Stomach smooth muscle (tissue), 2 donors: ENCODE measurements around the gene DCDC2.
"Not testable (repeated sequence)": the region's sequence is repeated elsewhere in the genome, so short reads cannot be mapped to it uniquely, and the experiment has no call there.

ENCODE experiments used
- H3K27ac ChIP-seq: one replicate; pipeline ENCODE4 v1.7.0; 2013; ENCODE audit warnings: mild to moderate bottlenecking, low read length, inconsistent platforms
- H3K27me3 ChIP-seq, 2 donors: one replicate each; pipeline ENCODE4 v1.7.0; 2013; ENCODE audit warnings: low read length in 2 of 2; ENCODE audit not compliant: insufficient read depth in 2 of 2, control insufficient read depth in 1 of 2
- H3K36me3 ChIP-seq, 2 donors: one replicate each; pipeline ENCODE4 v1.7.0; 2013; ENCODE audit warnings: low read length in 2 of 2; ENCODE audit not compliant: control insufficient read depth in 2 of 2, insufficient read depth in 2 of 2
- H3K4me1 ChIP-seq: one replicate; pipeline ENCODE4 v1.7.0; 2013; ENCODE audit warnings: low read length; ENCODE audit not compliant: control insufficient read depth, insufficient read depth
- H3K4me3 ChIP-seq, 2 donors: one replicate each; pipeline ENCODE4 v1.7.0; 2013; ENCODE audit warnings: low read length in 2 of 2
- H3K9ac ChIP-seq, 2 donors: one replicate each; pipeline ENCODE4 v1.7.0; 2013; ENCODE audit warnings: low read length in 2 of 2, mild to moderate bottlenecking in 1 of 2
- H3K9me3 ChIP-seq, 2 donors: one replicate each; pipeline ENCODE4 v1.7.0; 2013; ENCODE audit warnings: low read length in 2 of 2; ENCODE audit not compliant: control insufficient read depth in 2 of 2
- donor health status: healthy.
- donor health status: Pancreatic carcinoma.

Gene DCDC2

DNA sequence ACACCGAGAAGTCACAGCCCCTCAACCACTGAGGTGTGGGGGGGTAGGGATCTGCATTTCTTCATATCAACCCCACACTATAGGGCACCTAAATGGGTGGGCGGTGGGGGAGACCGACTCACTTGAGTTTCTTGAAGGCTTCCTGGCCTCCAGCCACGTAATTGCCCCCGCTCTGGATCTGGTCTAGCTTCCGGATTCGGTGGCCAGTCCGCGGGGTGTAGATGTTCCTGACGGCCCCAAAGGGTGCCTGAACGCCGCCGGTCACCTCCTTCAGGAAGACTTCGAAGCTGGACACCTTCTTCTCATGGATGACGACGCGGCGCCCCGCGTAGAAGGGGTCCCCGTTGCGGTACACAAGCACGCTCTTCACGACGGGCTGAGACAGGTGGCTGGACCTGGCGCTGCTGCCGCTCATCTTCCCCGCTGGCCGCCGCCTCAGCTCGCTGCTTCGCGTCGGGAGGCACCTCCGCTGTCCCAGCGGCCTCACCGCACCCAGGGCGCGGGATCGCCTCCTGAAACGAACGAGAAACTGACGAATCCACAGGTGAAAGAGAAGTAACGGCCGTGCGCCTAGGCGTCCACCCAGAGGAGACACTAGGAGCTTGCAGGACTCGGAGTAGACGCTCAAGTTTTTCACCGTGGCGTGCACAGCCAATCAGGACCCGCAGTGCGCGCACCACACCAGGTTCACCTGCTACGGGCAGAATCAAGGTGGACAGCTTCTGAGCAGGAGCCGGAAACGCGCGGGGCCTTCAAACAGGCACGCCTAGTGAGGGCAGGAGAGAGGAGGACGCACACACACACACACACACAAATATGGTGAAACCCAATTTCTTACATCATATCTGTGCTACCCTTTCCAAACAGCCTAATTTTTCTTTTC, at the start of gene DCDC2:
TSS of gene DCDC2 (minus strand) at position 724 of the 883 bp plus-strand sequence. CDS start at position 415, 309 bp downstream.
- Histone ChIP-seq H3K36me3 (no peaks in the 10 kb centered on the region), H3K9ac (no peak within 1 kb of the TSS), H3K27ac (no peak within 1 kb of the TSS), H3K4me1 (peaks cover 14% of the 10 kb centered on the region), H3K9me3 (no peaks in the 10 kb centered on the region), H3K4me3 (peak within 1 kb of the TSS; percentile 58 to 69), H3K27me3 (no peaks in the 10 kb centered on the region)

DNA sequence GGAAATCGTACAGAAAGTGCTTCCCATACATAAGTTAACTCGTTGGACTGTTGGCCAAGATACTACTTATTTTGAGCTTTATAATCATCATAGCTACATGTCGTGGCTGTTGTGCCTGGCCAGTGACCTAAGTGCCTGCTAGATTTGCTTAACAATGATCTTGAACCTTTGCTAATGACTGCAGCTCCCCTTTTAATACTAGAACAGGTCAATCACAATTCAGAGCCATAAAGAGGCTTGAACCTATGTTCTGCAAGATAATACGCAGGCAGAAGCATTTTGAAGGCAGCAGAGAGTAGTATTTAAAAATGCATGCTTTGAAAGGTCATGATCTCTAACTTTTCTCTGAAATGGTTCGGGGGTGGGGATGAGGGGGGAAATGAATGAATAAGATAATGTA, 47.4 kb upstream of the DCDC2 start:
- no peaks in the 10 kb centered on the region for H3K9me3 ChIP-seq
- no peak overlapping the region for H3K4me3 ChIP-seq
- no peaks in the 10 kb centered on the region for H3K27me3 ChIP-seq
- no peak overlapping the region for H3K27ac ChIP-seq
- peaks cover 10 to 13% of the 10 kb centered on the region in 2 donors for H3K36me3 ChIP-seq
- H3K9ac ChIP-seq, result no peak overlapping the region
- peaks cover 7% of the 10 kb centered on the region for H3K4me1 ChIP-seq

DNA sequence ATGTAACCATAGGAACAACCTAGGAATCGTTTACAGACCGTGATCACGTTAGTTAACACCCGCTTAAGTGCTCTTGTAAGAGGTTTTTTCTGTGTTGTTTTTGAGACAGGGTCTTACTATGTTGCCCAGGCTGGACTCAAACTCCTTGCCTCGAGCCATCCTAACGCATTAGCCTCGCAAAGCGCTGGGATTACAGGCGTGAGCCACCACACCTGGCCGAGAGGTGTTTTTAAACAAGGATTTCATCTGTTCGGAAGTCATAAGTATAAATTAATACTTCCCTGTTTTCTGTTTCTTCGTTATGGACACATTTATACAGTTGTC, 45.6 kb upstream of the DCDC2 start:
- peaks cover 4 to 9% of the 10 kb centered on the region in 2 donors for H3K36me3 ChIP-seq
- peak overlapping the region; percentile 70 for H3K27ac ChIP-seq
- no peaks in the 10 kb centered on the region for H3K27me3 ChIP-seq
- H3K4me1 ChIP-seq, result peaks cover 7% of the 10 kb centered on the region
- H3K9ac ChIP-seq, result peak overlapping the region; percentile 60 to 89
- no peaks in the 10 kb centered on the region for H3K9me3 ChIP-seq
- peak overlapping the region; percentile 66 to 97 for H3K4me3 ChIP-seq

DNA sequence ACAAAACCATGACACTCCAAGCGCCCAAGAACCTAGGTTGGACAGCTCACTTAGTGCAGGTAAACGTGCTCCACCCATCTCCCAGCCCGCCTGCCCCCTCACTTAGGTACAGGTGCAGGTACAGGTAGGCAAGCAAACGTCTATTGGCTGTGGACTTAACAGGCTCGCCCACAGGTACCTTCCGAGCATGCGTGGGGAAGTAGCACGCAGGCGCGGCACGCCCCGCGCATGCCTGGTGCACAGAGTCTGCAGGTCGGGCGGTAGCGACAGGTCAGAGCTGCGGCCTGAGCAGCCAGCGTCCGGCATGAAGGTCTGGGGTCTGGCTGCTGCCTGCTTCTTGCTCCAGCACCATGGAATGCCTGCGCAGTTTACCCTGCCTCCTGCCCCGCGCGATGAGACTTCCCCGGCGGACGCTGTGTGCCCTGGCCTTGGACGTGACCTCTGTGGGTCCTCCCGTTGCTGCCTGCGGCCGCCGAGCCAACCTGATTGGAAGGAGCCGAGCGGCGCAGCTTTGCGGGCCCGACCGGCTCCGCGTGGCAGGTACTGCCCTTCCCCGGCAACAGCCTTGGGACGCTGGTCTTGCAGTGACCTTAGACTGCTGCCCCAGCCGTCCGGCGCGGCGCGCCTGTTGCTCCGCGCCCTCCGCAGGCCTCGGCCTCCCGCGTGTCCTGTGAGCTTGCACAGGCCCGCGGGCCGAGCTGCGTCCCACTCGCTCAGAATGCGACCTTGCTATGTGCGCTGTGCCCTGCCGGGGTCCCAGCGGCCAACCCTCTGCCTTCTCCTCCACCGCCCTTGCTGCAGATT, 45.0 kb upstream of the DCDC2 start, which contains the start of gene MRS2:
TSS of gene MRS2 (plus strand) at position 240 of the 804 bp plus-strand sequence. CDS start at position 351, 111 bp downstream.
- Histone ChIP-seq H3K36me3 (peaks cover 4 to 6% of the 10 kb centered on the region in 2 donors), H3K4me3 (peak within 1 kb of the TSS; percentile 66 to 97), H3K4me1 (peaks cover 7% of the 10 kb centered on the region), H3K27me3 (no peaks in the 10 kb centered on the region), H3K27ac (peak within 1 kb of the TSS; percentile 70), H3K9me3 (no peaks in the 10 kb centered on the region), H3K9ac (peak within 1 kb of the TSS; percentile 60 to 89)

DNA sequence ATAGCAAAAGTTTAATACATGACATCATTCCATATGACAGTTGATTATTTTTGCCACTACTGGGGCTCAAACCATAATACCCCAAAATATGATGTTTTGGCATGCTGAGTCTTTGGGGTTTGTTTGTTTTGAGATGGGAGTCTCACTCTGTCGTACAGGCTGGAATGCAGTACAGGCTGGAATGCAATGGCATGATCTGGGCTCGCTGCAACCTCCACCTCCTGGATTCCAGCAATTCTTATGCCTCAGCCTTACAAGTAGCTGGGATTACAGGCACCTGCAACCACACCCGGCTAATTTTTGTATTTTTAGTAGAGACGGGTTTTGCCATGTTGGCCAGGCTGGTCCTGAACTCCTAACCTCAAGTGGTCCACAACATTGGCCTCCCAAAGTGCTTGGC, 43.6 kb upstream of the DCDC2 start:
- Histone ChIP-seq H3K9ac (no peak overlapping the region), H3K27me3 (peaks cover 4 to 7% of the 10 kb centered on the region in 2 donors), H3K4me3 (no peak overlapping the region), H3K36me3 (peaks cover 0 to 4% of the 10 kb centered on the region in 2 donors), H3K4me1 (peaks cover 7% of the 10 kb centered on the region), H3K27ac (no peak overlapping the region), H3K9me3 (no peaks in the 10 kb centered on the region)

DNA sequence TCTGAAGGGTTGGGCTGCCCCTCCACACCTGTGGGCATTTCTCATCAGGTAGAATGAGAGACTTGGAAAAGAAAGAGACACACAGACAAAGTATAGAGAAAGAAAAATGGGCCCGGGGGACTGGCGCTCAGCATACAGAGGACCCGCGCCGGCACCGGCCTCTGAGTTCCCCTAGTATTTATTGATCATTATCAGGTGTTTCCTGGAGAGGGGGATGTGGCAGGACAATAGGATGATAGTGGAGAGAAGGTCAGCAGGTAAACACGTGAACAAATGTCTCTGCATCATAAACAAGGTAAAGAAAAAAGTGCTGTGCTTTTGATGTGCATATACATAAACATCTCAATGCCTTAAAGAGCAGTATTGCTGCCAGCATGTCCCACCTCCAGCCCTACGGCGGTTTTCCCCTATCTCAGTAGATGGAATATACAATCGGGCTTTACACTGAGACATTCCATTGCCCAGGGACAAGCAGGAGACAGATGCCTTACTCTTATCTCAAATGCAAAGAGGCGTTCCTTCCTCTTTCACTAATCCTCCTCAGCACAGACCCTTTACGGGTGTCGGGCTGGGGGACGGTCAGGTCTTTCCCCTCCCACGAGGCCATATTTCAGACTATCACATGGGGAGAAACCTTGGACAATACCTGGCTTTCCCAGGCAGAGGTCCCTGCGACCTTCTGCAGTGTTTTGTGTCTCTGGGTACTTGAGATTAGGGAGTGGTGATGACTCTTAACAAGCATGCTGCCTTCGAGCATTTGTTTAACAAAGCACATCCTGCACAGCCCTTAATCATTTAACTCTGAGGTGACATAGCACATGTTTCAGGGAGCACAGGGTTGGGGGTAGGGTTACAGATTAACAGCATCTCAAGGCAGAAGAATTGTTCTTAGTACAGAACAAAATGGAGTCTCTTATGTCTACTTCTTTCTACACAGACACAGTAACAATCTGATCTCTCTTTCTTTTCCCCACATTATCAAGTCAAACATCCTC, 42.5 kb upstream of the DCDC2 start:
- not testable (repeated sequence) for H3K4me1 ChIP-seq, H3K27me3 ChIP-seq, H3K36me3 ChIP-seq, H3K4me3 ChIP-seq, H3K9me3 ChIP-seq, H3K27ac ChIP-seq, H3K9ac ChIP-seq

DNA sequence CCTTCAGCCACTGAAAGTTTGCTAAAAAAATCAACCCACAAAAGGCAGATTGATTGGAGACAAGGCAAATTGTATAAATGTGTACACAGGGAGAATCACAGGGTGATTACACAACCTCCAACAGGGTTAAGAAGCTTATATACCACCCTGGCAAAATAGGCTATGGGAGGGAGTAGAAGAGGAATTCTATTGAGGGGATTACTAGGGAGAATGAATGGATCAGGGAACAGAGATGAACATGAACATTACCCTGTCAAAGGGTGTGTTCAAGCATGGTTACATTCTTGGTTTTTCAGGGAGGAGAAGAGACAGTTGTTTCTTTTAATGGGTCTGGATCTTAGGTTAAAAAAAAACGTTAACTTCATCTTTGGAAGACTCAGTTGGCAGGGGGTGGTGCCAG, 39.8 kb upstream of the DCDC2 start:
- no peaks in the 10 kb centered on the region for H3K36me3 ChIP-seq
- no peak overlapping the region for H3K27ac ChIP-seq
- H3K4me1 ChIP-seq, result no peaks in the 10 kb centered on the region
- H3K4me3 ChIP-seq, result no peak overlapping the region
- no peaks in the 10 kb centered on the region for H3K9me3 ChIP-seq
- no peak overlapping the region for H3K9ac ChIP-seq
- H3K27me3 ChIP-seq, result peaks cover 5 to 7% of the 10 kb centered on the region in 2 donors

DNA sequence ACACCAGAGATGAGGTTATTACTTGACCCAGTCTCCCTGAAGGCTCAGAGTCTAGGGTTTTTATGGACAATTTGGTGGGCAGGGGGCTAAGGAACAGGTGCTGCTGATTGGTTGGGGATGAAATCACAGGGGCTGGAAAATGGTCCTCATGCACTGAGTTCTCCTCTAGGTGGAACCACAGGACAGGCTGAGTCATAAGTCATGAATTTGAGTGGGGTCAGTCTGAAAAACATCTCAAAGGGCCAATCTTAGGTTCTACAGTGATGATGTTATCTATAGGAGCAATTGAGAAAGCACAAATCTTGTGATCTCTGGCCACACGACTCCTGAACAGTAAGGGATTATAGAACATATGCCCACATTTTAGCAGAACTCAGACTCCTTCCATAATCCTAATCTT, 39.0 kb upstream of the DCDC2 start:
- Histone ChIP-seq H3K4me3 (no peak overlapping the region), H3K9me3 (no peaks in the 10 kb centered on the region), H3K27ac (no peak overlapping the region), H3K36me3 (no peaks in the 10 kb centered on the region), H3K27me3 (peaks cover 5 to 7% of the 10 kb centered on the region in 2 donors), H3K9ac (no peak overlapping the region), H3K4me1 (no peaks in the 10 kb centered on the region)

DNA sequence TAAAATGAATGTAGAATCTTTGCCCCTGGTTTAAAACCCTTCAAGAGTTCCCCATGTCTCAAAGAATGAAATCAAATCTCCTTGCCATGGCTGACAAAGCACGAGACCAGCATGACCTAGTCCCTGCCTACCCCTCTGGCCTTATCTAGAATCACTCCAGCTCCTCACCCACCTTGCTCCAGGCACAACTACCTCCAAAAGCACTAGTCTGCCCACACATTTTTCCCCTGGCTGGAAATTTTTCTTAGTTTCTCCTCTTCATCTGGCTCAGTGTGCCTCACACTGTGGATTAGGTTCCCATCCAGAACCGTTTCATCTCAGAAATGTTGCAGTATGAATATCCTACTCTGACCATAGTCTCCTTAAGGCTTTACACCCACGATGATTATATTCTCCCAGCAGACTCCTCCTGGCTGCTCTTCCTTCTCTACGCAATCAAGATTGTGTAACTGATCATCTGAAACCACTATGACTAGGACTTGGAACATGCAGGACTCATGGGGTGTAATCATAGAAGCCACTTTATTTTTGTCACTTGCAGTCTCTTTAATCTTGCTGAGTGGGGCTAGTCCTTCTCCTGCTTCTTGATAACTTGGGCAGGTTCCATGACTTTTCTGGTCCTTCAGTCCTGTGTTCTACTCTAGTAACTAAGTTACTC, 37.0 kb upstream of the DCDC2 start:
- H3K4me3 ChIP-seq, result no peak overlapping the region
- no peaks in the 10 kb centered on the region for H3K4me1 ChIP-seq
- no peaks in the 10 kb centered on the region for H3K9me3 ChIP-seq
- H3K27ac ChIP-seq, result no peak overlapping the region
- H3K27me3 ChIP-seq, result peaks cover 5 to 7% of the 10 kb centered on the region in 2 donors
- H3K9ac ChIP-seq, result no peak overlapping the region
- H3K36me3 ChIP-seq, result no peaks in the 10 kb centered on the region
